CD4-positive, alpha-beta T cell treated with Interleukin-21 for 1 hour (primary cell): ENCODE results near the gene MRAS.
A peak's percentile ranks its signal among the peaks of the same experiment; 100 is the strongest.
"Not testable (repeated sequence)": the region's sequence is repeated elsewhere in the genome, so short reads cannot be mapped to it uniquely, and the experiment has no call there.

Experiments used
- DNase-seq: peaks from one replicate; pipeline ENCODE4 v3.0.0-alpha.2; 2020

Gene MRAS

DNA sequence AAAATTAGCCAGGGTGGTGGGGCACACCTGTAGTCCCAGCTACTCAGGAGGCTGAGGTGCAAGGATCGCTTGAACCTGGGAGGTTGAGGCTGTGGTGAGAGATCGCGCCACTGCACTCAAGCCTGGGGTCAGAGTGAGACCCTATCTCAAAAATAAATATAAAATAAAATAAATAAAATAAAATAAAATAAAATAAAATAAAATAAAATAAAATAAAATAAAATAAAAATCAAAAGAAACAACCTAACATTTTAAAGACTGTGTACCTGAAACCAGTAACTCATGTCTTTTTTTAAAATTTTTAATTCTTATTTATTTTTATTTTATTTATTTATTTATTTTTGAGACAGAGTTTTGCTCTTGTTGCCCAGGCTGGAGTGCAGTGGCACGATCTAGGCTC is 78.4 kb downstream of the MRAS start:
- DNase-seq = not testable (repeated sequence)

DNA sequence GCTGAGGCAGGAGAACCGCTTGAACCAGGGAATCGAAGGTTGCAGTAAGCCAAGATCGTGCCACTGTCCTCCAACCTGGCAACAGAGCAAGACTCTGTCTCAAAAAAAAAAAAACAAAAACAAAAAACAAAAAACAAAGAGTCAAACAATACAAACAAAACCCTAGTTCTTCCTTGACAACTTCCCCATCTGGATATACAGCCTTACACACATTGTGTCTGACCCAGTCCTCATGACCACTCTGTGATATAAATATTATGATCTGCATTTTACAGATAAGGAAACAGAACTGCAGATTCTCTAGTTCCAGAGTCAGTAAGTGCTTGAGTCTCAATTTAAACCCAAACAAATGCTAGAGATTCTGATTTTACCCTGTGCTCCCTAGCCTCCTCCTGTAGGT is 81.3 kb downstream of the MRAS start:
- DNase-seq = no peak

- no peak for DNase-seq
Observed at GRCh38 chr3:138432576-138433240, 84.3 kb downstream of the MRAS start.

GRCh38 chr3:138433892-138434275 is 85.5 kb downstream of the MRAS start:
- DNase-seq = no peak

DNA sequence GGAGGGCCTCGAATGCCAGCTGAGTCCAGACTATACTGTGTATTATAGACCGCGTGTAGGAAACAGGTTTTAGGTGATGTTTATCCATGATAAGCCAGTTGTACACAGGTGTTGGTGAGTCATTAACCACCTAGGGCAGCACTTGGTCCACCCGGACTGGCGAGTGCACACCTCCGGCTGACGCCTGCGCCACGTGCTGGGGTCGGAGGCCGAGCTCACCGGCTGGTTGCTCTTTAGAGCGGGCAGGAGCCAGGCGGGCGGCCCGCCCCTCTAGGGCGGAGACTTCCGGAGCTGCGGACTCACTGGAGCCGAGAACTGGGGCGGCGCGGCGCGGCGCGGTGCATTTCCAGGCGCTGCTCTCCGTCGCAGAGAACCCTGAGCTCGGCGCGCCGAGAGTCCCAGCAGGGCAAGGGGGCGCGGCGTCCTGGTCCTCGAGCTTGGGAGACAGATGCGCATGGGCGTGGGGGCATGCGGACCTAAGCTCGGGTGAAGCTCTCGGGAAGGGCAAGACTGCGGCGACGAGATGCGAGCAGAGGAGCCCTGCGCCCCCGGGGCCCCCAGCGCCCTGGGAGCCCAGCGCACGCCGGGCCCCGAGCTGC is 86.0 kb downstream of the MRAS start, which contains the start of gene ESYT3:
Gene ESYT3, plus strand, starts transcription at position 341 of the 599 bp plus-strand sequence. Its CDS starts 183 bp downstream, at position 524.
- DNase-seq = peak; percentile 29

GRCh38 chr3:138434875-138435772 is 86.7 kb downstream of the MRAS start:
- no peak for DNase-seq

DNA sequence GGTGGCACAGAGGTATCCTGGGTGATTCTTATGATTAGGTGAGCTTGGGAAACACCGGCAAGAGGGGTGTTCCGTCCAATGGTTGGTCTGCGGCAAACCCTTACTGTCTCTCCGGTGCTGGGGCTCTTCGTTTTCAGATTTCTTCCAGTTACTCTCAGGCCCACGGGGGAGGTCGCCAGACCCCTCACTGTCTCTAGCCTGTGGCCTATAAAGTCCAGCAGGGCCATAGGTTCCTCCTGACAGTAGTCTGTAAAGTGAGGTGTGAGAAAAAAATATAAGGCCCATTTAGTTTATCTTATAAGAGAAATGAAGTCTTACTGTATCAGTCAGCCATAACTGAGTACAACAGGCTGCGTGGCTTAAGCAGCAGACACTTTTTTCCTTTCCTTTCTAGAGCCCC is 87.5 kb downstream of the MRAS start:
- DNase-seq = no peak

DNA sequence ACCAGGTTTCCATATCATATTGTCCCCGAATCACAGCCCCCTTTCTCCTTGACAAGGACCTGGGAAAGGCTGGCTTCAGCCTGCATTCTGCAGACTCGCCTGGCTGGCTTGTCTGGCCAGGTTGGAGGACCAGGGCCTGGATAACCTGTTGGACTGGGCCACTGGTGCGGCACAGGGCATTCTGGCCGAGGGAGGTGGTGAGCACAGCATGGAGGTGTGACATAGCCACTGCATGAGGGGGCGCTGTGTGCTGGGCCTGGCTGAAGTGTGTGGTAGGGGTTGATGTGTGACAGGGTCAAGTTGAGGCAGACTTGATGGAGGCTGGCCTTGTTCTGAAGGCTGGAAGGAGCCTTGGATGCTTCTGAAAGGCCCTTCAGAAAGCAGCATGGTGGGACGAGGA is 88.9 kb downstream of the MRAS start:
- no peak for DNase-seq

GRCh38 chr3:138438896-138439295 is 90.5 kb downstream of the MRAS start:
- DNase-seq = no peak

DNA sequence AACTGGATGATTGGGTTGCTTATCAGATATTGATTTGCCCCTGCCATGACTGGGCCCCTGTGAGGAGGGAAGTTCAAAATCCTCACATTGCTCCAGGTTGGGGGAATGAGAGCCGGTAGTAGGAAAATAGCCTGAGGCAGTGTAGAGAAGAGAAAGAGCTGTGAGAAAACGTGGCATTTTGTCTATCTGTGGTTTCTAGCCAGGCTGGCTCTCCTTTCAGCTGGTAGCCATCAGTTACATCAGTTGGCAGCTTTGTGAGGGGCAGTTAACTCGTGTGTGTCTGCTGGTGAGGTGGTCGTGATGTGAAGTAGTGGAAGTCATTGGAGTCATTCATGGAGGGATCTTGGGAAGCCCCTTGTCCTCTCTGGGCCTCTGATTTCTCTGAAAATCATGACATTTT is 91.3 kb downstream of the MRAS start:
- DNase-seq = no peak

- DNase-seq = no peak
Observed at GRCh38 chr3:138440121-138440521, 91.7 kb downstream of the MRAS start.

DNA sequence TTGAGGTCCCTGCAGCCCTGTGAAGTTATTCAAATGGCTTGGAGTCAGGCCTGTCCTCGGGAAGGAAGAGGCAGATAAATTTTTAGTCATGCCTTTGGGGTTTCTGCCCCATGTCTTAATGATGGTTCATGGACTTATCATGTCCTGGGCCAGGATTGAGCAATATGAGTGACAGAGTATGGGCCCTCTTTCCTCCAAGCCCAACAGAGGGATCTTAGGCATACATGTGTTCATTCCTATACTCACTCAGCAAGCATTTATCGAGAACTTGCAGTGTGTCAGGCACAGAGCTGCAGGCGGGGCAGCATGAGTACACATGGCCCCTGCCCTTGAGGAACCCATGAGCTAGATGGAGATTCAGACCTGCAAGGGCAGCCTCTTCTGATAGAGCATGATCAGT is 92.2 kb downstream of the MRAS start:
- no peak for DNase-seq

DNA sequence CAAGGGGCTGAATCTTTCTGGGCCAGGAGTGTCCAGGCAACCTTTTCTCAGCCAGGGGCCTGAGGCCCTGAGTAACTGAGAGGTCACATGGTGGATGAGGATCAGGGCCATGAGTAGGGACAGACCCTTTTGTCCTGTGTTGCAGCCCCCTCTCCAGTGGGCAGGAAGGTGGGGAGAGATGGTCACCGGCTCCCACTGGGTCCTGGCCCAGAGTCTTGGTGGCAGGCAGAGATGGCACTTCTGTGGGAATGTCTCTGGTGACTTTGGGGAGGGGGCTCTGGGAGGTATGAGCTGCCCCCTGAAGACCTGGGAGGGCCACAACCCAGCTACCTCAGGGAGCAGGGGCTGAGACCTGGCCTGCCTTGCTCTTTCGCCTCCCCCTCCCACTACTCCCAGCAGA is 92.9 kb downstream of the MRAS start:
- no peak for DNase-seq

DNA sequence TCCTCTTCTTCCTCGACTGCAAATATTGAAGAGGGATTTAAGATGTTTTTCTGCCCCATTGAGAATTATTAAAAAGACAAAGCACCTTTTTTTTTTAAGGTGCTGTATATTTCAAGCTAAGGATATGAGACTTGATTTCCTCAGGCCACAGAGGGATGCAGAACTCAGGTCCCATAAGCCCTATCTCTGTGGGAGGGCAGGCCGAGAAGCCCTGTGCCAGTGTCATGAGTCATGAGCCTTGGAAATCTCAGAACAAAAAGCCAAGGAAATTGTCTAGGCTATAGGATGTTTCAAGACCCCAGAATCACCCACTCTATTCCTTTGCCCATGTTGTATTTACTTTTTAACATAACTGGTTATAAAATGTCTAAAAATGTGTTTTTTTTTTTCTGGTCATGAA is 93.4 kb downstream of the MRAS start:
- DNase-seq = no peak

GRCh38 chr3:138442433-138442832 is 94.1 kb downstream of the MRAS start:
- DNase-seq = no peak

GRCh38 chr3:138443091-138443490 is 94.7 kb downstream of the MRAS start:
- no peak for DNase-seq

GRCh38 chr3:138443521-138444503 is 95.4 kb downstream of the MRAS start:
- DNase-seq = no peak

GRCh38 chr3:138445236-138445635 is 96.9 kb downstream of the MRAS start:
- no peak for DNase-seq

GRCh38 chr3:138445654-138446053 is 97.3 kb downstream of the MRAS start:
- no peak for DNase-seq

GRCh38 chr3:138448631-138449030 is 100.3 kb downstream of the MRAS start:
- DNase-seq = no peak

GRCh38 chr3:138449490-138449889 is 101.1 kb downstream of the MRAS start:
- no peak for DNase-seq

GRCh38 chr3:138450181-138450580 is 101.8 kb downstream of the MRAS start:
- no peak for DNase-seq
